GM19452 (cell line): ENCODE results near the gene PASK.

Experiments used
- ATAC-seq: cut with Tn5 transposase; IDR thresholded peaks from one replicate; pipeline ENCODE4 v1.9.1; 2021; ENCODE audit not compliant: unreplicated experiment

Gene PASK

GRCh38 chr2:241087420-241088268 lies 61.6 kb downstream of the PASK start:
- ATAC-seq: peak; percentile 54

DNA sequence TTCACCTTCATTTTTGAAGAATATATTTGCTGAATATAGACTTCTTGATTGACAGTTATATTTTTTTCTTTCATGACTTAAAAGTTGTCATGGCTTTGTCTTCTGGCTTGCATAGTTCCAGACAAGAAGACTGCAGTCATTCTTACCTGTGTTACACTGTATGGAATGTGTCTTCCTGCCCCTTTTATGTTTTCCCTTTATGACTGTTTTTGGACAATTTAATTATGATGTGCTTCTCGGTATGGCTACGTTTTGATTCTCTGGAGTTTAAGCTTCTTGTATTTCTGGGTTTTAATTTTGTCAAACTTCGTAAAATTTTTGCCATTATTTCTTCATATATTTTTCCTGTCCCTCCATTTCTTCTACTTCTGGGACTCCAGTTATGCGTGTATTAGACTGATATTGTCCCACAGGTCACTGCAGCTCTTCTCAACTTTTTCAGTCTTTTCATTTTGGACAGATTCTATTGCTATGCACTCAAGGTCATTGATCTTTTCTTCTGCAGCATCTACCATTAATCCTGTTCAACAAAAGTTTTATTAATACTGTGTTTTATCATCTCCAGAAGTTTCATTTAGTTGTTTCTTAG lies 64.3 kb downstream of the PASK start:
- ATAC-seq: no peak

DNA sequence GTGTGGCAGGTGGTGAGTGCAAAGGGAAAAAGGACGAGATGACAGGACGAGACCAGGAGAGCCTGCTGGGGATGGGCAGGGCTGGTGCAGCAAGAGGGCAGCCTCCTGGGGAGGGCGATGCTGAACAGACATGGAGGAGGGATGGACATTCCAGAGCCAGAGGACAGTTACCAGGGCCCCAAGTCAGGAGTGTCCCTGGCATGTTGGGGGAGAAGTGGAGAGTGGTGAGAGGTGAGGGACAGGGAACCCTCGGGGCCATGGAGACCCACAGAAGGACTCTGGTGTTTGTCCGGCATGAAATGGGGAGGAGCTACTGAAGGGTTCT lies 66.2 kb downstream of the PASK start:
- no peak for ATAC-seq

DNA sequence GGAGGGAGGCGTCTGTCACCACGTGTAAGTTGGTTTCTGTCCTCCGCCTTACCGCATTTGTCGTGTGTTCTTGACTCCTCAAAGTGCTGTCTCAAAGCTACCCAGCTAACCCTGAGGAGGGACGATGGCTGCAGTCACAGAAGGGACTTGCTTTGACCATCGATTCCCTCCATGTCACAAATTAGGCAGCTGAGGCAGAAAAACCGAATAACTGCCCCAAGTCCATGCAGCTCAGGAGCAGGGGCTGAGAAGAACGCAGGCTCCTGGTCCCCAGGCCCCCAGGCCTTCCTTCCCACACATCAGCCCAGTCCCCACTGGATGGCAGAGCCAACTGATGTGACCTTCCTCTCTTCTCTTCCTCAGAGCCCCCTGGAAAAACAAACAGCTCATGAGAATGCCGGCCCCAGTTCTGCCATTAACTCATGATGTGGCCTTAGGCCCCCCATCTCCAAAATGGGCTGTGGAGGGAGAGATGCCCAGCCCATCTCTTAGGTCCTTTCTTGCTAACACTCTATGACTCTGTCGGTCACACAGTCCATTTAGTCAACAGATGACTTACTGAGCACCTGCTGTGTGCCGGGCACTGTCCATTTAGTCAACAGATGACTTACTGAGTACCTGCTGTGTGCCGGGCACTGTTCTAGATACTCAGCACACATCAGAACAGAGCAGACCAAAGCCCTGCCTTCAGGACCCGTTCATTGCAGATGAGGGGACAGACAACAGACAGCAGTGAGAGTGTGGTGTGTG lies 66.8 kb downstream of the PASK start:
- ATAC-seq: no peak

DNA sequence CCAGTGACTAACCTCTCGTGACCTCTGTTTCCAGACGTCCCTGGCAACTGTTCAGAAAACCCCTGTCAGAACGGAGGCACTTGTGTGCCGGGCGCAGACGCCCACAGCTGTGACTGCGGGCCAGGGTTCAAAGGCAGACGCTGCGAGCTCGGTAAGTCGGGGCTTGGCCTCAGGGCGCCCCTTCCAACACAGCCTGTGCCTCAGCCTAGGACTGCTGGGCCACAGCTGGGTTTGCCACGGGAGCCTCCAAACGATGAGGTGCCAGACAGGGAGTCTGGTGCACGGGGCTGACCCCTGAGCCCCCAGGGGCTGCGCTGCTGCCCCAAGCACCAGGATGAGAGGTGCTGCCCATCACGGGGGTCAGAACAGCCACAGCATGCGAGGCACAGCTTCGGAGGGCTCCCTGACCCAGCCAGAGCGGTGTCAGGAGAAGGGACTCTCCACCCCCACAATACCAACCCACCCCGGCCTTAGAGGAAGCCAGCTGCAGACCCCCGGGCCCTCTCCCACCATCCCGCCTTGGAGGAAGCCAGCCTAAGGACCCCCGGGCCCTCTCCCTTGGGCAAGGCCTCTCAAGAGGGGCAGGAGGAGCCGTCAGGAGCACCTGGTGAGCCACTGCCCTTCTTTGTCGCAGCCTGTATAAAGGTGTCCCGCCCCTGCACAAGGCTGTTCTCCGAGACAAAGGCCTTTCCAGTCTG lies 67.5 kb downstream of the PASK start:
- no peak for ATAC-seq

GRCh38 chr2:241081190-241081642 lies 68.1 kb downstream of the PASK start:
- no peak for ATAC-seq

DNA sequence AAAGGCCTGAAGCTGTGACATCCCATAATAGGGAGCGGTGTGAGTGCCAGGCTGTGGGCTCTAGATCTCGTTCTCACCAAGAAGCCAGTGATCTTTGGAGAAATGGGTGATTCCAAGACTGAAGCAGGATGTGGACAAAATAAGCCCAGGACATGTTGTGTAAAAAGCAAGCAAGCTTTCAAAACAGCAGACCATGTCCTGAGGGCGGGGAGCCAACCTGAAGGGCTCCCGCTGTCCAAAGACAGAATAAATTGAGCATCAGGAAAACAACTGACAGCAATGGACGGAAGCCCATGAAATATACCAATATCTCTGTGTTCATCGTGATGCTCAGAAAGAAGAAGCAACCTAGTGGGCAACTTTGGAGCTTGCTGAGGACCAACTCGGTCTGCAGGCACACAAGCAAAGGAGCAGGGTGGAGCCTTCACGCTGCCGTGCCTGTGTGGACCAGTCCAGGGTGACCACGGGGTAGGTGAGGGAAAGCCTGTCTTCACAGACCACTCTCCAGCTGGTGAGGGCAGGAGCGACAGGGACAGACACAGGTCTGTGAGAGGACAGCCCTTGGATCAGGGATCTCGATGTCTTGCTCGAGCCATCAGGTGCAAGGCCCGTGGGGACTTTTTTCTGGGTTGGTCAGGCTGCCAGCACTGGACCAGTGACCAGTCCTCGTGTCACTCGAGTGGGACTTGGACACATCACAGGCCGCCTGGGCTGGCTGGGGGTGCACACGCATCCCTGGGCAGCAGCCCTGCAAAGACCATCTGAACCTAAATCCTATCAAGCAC lies 68.7 kb downstream of the PASK start:
- no peak for ATAC-seq

GRCh38 chr2:241074901-241075540 lies 74.3 kb downstream of the PASK start:
- ATAC-seq: no peak

DNA sequence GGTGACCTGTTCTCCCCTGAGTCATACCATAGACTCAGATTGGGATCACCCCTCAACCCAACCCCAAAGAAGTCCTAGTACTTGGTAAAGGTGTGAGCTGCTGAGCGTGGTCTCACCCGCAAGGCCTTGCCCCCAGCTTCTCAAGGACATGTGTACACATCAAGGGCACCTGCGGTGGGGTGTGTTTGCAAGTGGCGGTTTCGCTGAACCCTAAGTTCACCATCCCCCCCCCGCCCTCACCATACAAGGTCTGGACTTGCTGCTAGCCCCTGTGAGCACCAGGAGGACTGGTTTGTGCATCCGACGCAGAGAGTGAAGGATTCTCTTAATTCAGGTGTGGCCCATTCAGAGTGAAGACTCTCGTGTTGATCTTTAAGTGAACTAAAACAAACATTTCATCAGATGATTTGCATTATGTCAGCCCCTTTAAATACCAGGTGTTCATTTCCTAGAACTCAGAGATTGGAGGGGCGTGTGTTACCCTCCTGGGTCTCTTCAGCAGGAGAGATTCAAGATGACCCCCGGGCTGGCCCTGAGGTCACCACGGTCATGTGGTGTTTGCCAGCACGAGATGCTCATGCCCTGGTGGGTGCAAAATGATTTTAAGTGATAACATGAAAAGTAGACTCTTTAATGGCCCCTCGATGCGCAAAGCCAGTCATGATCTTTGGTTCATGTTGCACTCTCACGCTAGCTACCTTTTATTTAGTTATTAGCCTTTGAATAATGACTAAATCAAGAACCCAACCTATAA lies 75.0 kb downstream of the PASK start:
- ATAC-seq: no peak

GRCh38 chr2:241073166-241074064 lies 75.9 kb downstream of the PASK start:
- no peak for ATAC-seq

- no peak for ATAC-seq
These were observed 76.6 kb downstream of the PASK start for GRCh38 chr2:241072553-241073165.

DNA sequence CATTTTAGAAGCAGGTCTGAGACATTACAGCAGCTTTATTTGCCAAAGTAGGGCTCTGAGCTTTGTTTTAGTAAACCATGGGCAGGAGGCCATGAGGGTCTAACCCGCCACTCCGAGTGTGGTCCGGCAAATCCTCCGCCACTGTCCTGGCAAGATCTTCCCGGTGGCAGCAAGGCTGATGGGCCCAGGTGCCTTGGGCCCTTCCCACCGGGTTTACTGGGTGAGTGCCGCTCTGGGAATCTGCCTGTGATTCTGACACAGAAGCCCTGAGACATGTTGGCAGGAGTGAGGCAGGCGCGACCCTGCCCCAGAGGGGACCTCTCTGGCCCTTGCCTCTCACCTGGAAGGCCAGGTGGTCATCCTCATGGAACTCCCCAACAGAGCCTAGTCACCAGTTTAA lies 77.1 kb downstream of the PASK start:
- ATAC-seq: no peak

DNA sequence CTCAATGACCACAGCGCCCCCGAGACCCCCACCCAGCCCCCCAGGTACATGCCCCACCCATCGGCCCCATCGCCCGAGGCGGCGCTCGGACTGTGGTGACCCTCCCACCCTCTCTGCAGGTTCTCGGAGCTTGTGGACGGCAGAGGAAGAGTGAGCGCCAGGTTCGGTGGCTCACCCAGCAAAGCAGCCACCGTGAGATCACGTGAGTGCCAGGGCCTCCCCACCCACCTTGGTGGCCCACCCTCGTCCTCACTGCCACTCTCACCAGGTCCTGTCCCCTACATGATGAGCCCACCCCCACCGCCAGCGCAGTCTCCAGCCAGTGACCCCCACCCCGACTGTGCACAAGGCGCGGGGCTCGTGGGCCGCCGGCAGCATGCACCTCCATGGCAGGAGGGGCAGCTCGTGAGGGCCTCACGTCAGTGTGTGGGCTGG lies 77.6 kb downstream of the PASK start:
- no peak for ATAC-seq

GRCh38 chr2:241070811-241071676 lies 78.2 kb downstream of the PASK start:
- ATAC-seq: no peak

- no peak for ATAC-seq
These were observed 78.9 kb downstream of the PASK start for GRCh38 chr2:241070361-241070760.

DNA sequence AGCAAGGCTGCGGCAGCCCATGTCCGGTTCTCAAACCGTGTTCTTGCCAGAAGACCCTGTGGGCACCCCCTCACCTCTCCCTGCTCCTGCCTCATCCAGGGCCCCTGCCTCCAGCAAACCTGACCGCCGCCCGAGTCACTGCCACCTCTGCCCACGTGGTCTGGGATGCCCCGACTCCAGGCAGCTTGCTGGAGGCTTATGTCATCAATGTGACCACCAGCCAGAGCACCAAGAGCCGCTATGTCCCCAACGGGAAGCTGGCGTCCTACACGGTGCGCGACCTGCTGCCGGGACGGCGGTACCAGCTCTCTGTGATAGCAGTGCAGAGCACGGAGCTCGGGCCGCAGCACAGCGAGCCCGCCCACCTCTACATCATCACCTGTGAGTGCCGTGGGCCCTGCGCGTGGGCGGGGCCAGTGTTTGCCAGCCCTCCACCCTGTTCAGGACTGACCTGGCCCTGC lies 79.4 kb downstream of the PASK start:
- no peak for ATAC-seq
